IPS-18a (cell line): ENCODE measurements around the gene NUDT16L1.
"Not testable (repeated sequence)": the region's sequence is repeated elsewhere in the genome, so short reads cannot be mapped to it uniquely, and the experiment has no call there.

Experiments used
- H3K27ac ChIP-seq: one replicate; pipeline ENCODE4 v1.5.1; 2013; ENCODE audit warnings: low read length
- H3K27me3 ChIP-seq: one replicate; pipeline ENCODE4 v1.6.1; 2013; ENCODE audit warnings: mild to moderate bottlenecking, low read length; ENCODE audit not compliant: control insufficient read depth, insufficient read depth
- H3K36me3 ChIP-seq: one replicate; pipeline ENCODE4 v1.6.1; 2013; ENCODE audit warnings: low read depth, low read length; ENCODE audit not compliant: control insufficient read depth
- H3K4me1 ChIP-seq: one replicate; pipeline ENCODE4 v1.6.1; 2013; ENCODE audit warnings: low read depth, low read length; ENCODE audit not compliant: control insufficient read depth
- H3K4me3 ChIP-seq: one replicate; pipeline ENCODE4 v1.5.1; 2013; ENCODE audit warnings: low read length
- H3K9ac ChIP-seq: one replicate; pipeline ENCODE4 v1.6.1; 2013; ENCODE audit warnings: mild to moderate bottlenecking, low read length, moderate library complexity
- H3K9me3 ChIP-seq: one replicate; pipeline ENCODE4 v1.6.1; 2013; ENCODE audit warnings: low read depth, low read length; ENCODE audit not compliant: control insufficient read depth

NUDT16L1 gene

GRCh38 chr16:4693296-4693955 is at the start of gene NUDT16L1:
Gene NUDT16L1, plus strand, starts transcription at chr16:4693562. Its CDS starts 165 bp downstream, at chr16:4693727.
- Histone ChIP-seq H3K27ac (no peak within 1 kb of the TSS), H3K36me3 (peaks cover 33% of the 10 kb centered on the region)

GRCh38 chr16:4646773-4647643 is 46.4 kb upstream of the NUDT16L1 start:
- H3K4me3 ChIP-seq: no peak overlapping the region
- H3K27me3 ChIP-seq: no peaks in the 10 kb centered on the region
- peaks cover 4% of the 10 kb centered on the region for H3K36me3 ChIP-seq
- H3K4me1 ChIP-seq: no peaks in the 10 kb centered on the region
- H3K27ac ChIP-seq: no peak overlapping the region
- H3K9ac ChIP-seq: no peak overlapping the region
- H3K9me3 ChIP-seq: no peaks in the 10 kb centered on the region

More at GRCh38 chr16:4693296-4693955, at the start of gene NUDT16L1:
- Histone ChIP-seq H3K27me3 (no peaks in the 10 kb centered on the region), H3K4me1 (no peaks in the 10 kb centered on the region), H3K9me3 (no peaks in the 10 kb centered on the region), H3K9ac (peak within 1 kb of the TSS; percentile 74), H3K4me3 (peak within 1 kb of the TSS; percentile 78)

- Histone ChIP-seq H3K9me3 (no peaks in the 10 kb centered on the region), H3K9ac (no peak overlapping the region), H3K27me3 (no peaks in the 10 kb centered on the region), H3K4me1 (no peaks in the 10 kb centered on the region), H3K4me3 (no peak overlapping the region), H3K36me3 (peaks cover 4% of the 10 kb centered on the region), H3K27ac (no peak overlapping the region)
Measured at GRCh38 chr16:4647644-4647980, 45.8 kb upstream of the NUDT16L1 start.

- Histone ChIP-seq H3K27me3 (no peaks in the 10 kb centered on the region), H3K4me1 (no peaks in the 10 kb centered on the region), H3K36me3 (peaks cover 9% of the 10 kb centered on the region), H3K4me3 (no peak overlapping the region), H3K9ac (no peak overlapping the region), H3K9me3 (no peaks in the 10 kb centered on the region), H3K27ac (no peak overlapping the region)
Measured at GRCh38 chr16:4648917-4649316, 44.4 kb upstream of the NUDT16L1 start.

- no peaks in the 10 kb centered on the region for H3K4me1 ChIP-seq
Measured at GRCh38 chr16:4649744-4650442, 43.5 kb upstream of the NUDT16L1 start.

GRCh38 chr16:4650443-4651074 is 42.8 kb upstream of the NUDT16L1 start:
- peaks cover 22% of the 10 kb centered on the region for H3K36me3 ChIP-seq
- not testable (repeated sequence) for H3K9me3 ChIP-seq, H3K9ac ChIP-seq, H3K4me1 ChIP-seq, H3K27me3 ChIP-seq, H3K27ac ChIP-seq, H3K4me3 ChIP-seq

More at GRCh38 chr16:4649744-4650442, 43.5 kb upstream of the NUDT16L1 start:
- Histone ChIP-seq H3K27ac (no peak overlapping the region), H3K4me3 (no peak overlapping the region), H3K27me3 (no peaks in the 10 kb centered on the region), H3K9ac (no peak overlapping the region), H3K9me3 (no peaks in the 10 kb centered on the region), H3K36me3 (peaks cover 16% of the 10 kb centered on the region)

GRCh38 chr16:4651827-4652226 is 41.5 kb upstream of the NUDT16L1 start:
- H3K36me3 ChIP-seq: peaks cover 29% of the 10 kb centered on the region
- no peaks in the 10 kb centered on the region for H3K4me1 ChIP-seq
- H3K9me3 ChIP-seq: no peaks in the 10 kb centered on the region
- no peak overlapping the region for H3K9ac ChIP-seq
- no peaks in the 10 kb centered on the region for H3K27me3 ChIP-seq
- H3K4me3 ChIP-seq: no peak overlapping the region
- no peak overlapping the region for H3K27ac ChIP-seq

- H3K9me3 ChIP-seq: no peaks in the 10 kb centered on the region
- H3K27ac ChIP-seq: no peak overlapping the region
- H3K36me3 ChIP-seq: peaks cover 29% of the 10 kb centered on the region
- no peaks in the 10 kb centered on the region for H3K27me3 ChIP-seq
- no peak overlapping the region for H3K4me3 ChIP-seq
- no peak overlapping the region for H3K9ac ChIP-seq
- no peaks in the 10 kb centered on the region for H3K4me1 ChIP-seq
Measured at GRCh38 chr16:4652561-4652960, 40.8 kb upstream of the NUDT16L1 start.

- Histone ChIP-seq H3K36me3 (peaks cover 34% of the 10 kb centered on the region), H3K9ac (no peak overlapping the region), H3K4me1 (no peaks in the 10 kb centered on the region), H3K9me3 (no peaks in the 10 kb centered on the region), H3K4me3 (no peak overlapping the region), H3K27me3 (no peaks in the 10 kb centered on the region), H3K27ac (no peak overlapping the region)
Measured at GRCh38 chr16:4654011-4654963, 39.1 kb upstream of the NUDT16L1 start.

- H3K36me3 ChIP-seq: peaks cover 36% of the 10 kb centered on the region
- H3K4me1 ChIP-seq: no peaks in the 10 kb centered on the region
- no peak overlapping the region for H3K27ac ChIP-seq
- no peak overlapping the region for H3K4me3 ChIP-seq
- no peak overlapping the region for H3K9ac ChIP-seq
- H3K27me3 ChIP-seq: no peaks in the 10 kb centered on the region
- H3K9me3 ChIP-seq: no peaks in the 10 kb centered on the region
Measured at GRCh38 chr16:4654964-4655590, 38.3 kb upstream of the NUDT16L1 start.
